Measurements from ENCODE around the gene RASSF5.
A peak's percentile ranks its signal among the peaks of the same experiment; 100 is the strongest.

RASSF5 gene

GRCh38 chr1:206507284-206508129 is at the start of gene RASSF5:
TSS of gene RASSF5 (plus strand) at chr1:206507531. CDS start at chr1:206507603, 72 bp downstream.
- Mint-ChIP-seq H3K36me3 (peaks cover 0 to 3% of the 10 kb centered on the region in 2 donors), H3K27me3 (peaks cover 22 to 47% of the 10 kb centered on the region in 2 donors), H3K4me1 (peaks cover 41 to 75% of the 10 kb centered on the region in 2 donors), H3K9me3 (no peaks in the 10 kb centered on the region), H3K4me3 (peak within 1 kb of the TSS; percentile 80 to 86), H3K27ac (peak within 1 kb of the TSS; percentile 82)
- ATAC-seq (replicated peaks) (peak; percentile 81 to 88), DNase-seq (peak; percentile 78)

GRCh38 chr1:206459703-206460102 is 47.6 kb upstream of the RASSF5 start:
- no peak for DNase-seq
- Mint-ChIP-seq H3K27ac (peak overlapping the region; percentile 15), H3K36me3 (peaks cover 40 to 58% of the 10 kb centered on the region in 2 donors), H3K27me3 (no peaks in the 10 kb centered on the region), H3K4me1 (peaks cover 15 to 19% of the 10 kb centered on the region in 2 donors), H3K4me3 (no peak overlapping the region), H3K9me3 (no peaks in the 10 kb centered on the region)
- ATAC-seq (replicated peaks): no peak

- peaks cover 13 to 22% of the 10 kb centered on the region in 2 donors for H3K4me1 Mint-ChIP-seq
- ATAC-seq (replicated peaks) (no peak), DNase-seq (no peak)
- H3K4me3 Mint-ChIP-seq: no peak overlapping the region
- peaks cover 28 to 47% of the 10 kb centered on the region in 2 donors for H3K36me3 Mint-ChIP-seq
- H3K9me3 Mint-ChIP-seq: no peaks in the 10 kb centered on the region
- H3K27ac Mint-ChIP-seq: no peak overlapping the region
- H3K27me3 Mint-ChIP-seq: no peaks in the 10 kb centered on the region
Measured at GRCh38 chr1:206460836-206461426, 46.4 kb upstream of the RASSF5 start.

GRCh38 chr1:206461602-206462455 is 45.5 kb upstream of the RASSF5 start:
- Mint-ChIP-seq H3K4me1 (peaks cover 17 to 22% of the 10 kb centered on the region in 2 donors), H3K4me3 (no peak overlapping the region), H3K27ac (no peak overlapping the region)

DNA sequence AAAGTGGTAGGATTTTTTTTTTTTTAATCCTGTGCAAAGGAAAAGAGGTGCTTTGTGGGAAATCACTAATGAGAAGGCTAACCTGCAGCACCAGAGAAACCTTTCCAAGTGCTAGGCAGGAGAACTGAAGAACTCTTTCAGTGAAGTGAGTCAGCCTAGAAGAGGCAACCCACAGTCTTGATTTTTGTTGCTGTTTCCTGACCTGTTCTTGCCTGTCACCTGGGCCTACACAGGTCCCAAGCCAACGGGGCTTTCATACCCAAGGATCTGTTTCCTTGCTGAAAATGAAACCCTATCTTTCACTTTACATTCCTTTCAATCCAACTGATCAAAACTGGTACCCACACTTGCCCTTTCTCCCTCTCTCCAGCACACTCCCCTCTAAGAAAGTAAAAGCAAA is 44.2 kb upstream of the RASSF5 start:
- no peak for DNase-seq
- Mint-ChIP-seq H3K4me3 (no peak overlapping the region), H3K9me3 (no peaks in the 10 kb centered on the region), H3K27me3 (no peaks in the 10 kb centered on the region), H3K4me1 (peaks cover 27 to 33% of the 10 kb centered on the region in 2 donors), H3K36me3 (peaks cover 20 to 35% of the 10 kb centered on the region in 2 donors), H3K27ac (peak overlapping the region; percentile 39)
- ATAC-seq (replicated peaks): no peak

More at GRCh38 chr1:206461602-206462455, 45.5 kb upstream of the RASSF5 start:
- Mint-ChIP-seq H3K9me3 (no peaks in the 10 kb centered on the region), H3K27me3 (no peaks in the 10 kb centered on the region), H3K36me3 (peaks cover 25 to 45% of the 10 kb centered on the region in 2 donors)
- ATAC-seq (replicated peaks) (peak; percentile 68 to 72), DNase-seq (peak; percentile 46)

- DNase-seq: no peak
- peaks cover 34 to 41% of the 10 kb centered on the region in 2 donors for H3K4me1 Mint-ChIP-seq
- no peaks in the 10 kb centered on the region for H3K9me3 Mint-ChIP-seq
- peaks cover 19 to 28% of the 10 kb centered on the region in 2 donors for H3K36me3 Mint-ChIP-seq
- no peaks in the 10 kb centered on the region for H3K27me3 Mint-ChIP-seq
- no peak for ATAC-seq (replicated peaks)
- H3K27ac Mint-ChIP-seq: no peak overlapping the region
- no peak overlapping the region for H3K4me3 Mint-ChIP-seq
Measured at GRCh38 chr1:206463911-206464310, 43.4 kb upstream of the RASSF5 start.

GRCh38 chr1:206464456-206464964 is 42.8 kb upstream of the RASSF5 start:
- Mint-ChIP-seq H3K27me3 (no peaks in the 10 kb centered on the region), H3K27ac (peak overlapping the region; percentile 70), H3K36me3 (peaks cover 16 to 28% of the 10 kb centered on the region in 2 donors), H3K4me1 (peaks cover 40 to 47% of the 10 kb centered on the region in 2 donors), H3K9me3 (no peaks in the 10 kb centered on the region), H3K4me3 (no peak overlapping the region)
- ATAC-seq (replicated peaks) (no peak), DNase-seq (no peak)

- Mint-ChIP-seq H3K4me1 (peaks cover 47 to 59% of the 10 kb centered on the region in 2 donors), H3K27me3 (no peaks in the 10 kb centered on the region), H3K9me3 (no peaks in the 10 kb centered on the region), H3K4me3 (peak overlapping the region; percentile 47 to 63), H3K36me3 (peaks cover 13 to 25% of the 10 kb centered on the region in 2 donors), H3K27ac (peak overlapping the region; percentile 87)
- ATAC-seq (replicated peaks) (peak; percentile 33 to 37), DNase-seq (no peak)
Measured at GRCh38 chr1:206465951-206466350, 41.4 kb upstream of the RASSF5 start.

DNA sequence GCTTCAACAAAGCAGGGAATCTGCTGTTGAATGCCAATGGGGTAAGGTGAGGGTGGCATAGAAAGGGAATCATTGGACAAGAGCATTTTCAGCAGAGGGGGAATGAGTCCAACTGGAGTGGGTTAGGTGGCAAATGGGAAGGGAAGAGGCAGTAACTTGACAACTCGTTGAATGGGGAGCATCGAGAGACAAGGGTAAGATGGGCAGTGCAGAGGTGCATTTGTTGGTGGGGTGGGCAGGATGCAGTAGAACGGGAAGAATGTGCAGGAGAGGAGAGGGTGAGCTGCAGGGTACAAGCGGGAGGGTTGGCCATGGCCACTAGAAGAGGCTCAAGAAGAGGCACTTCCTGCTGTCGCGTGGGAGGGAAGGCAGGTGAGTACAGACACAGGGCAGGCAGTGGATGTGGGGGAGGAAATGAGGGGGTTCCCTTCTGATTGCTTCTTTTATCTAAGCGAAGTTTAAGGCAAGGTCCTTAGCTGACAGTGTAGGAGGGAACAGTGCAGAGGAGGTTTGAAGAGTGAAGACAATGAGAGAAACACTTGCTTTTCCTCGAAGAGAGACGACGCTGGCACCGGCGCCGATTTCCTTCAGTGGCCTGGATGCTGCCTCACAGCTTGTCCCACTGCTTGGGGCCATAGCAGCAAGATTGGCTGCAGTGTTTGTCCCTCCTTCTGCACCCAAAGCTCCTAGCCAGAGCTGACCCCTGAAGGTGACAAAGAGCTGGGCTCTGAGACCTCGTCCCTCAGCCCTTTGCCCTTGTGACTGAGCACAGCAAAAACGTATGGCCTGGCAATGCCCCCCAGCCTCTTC is 40.3 kb upstream of the RASSF5 start:
- Mint-ChIP-seq H3K9me3 (no peaks in the 10 kb centered on the region), H3K4me1 (peaks cover 50 to 70% of the 10 kb centered on the region in 2 donors), H3K27ac (peak overlapping the region; percentile 68), H3K27me3 (no peaks in the 10 kb centered on the region), H3K36me3 (peaks cover 7 to 22% of the 10 kb centered on the region in 2 donors), H3K4me3 (peak overlapping the region in 1 of 2 donors; percentile 7)
- no peak for DNase-seq
- no peak for ATAC-seq (replicated peaks)

DNA sequence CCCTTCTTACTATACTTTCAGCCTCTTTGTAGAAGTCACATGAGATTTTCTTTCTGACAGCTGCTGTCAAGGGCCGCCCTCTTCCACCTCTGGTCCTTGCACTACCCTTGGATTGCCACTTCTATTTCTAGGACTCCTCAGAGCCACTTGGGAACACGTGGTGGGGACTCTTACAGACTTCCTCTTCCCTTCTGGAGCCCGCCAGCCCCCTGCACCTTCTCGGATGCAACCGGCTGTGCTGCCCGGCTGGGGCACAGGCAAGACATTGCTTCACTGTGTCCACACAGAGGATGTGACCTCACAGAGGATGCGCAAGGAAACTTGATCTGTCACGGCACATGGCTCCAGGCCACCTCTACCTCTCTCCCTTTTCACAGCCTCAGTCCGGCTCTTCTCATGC is 39.4 kb upstream of the RASSF5 start:
- peak overlapping the region; percentile 3 to 47 for H3K4me3 Mint-ChIP-seq

GRCh38 chr1:206468571-206468970 is 38.8 kb upstream of the RASSF5 start:
- DNase-seq (no peak), ATAC-seq (replicated peaks) (no peak)
- Mint-ChIP-seq H3K27ac (peak overlapping the region; percentile 93), H3K4me1 (peaks cover 63 to 85% of the 10 kb centered on the region in 2 donors), H3K36me3 (peaks cover 14 to 27% of the 10 kb centered on the region in 2 donors), H3K4me3 (peak overlapping the region in 1 of 2 donors; percentile 47), H3K9me3 (no peaks in the 10 kb centered on the region), H3K27me3 (no peaks in the 10 kb centered on the region)

More for the DNA sequence above, 39.4 kb upstream of the RASSF5 start:
- H3K9me3 Mint-ChIP-seq: no peaks in the 10 kb centered on the region
- peak; percentile 10 to 13 for ATAC-seq (replicated peaks)
- peaks cover 58 to 78% of the 10 kb centered on the region in 2 donors for H3K4me1 Mint-ChIP-seq
- H3K27me3 Mint-ChIP-seq: no peaks in the 10 kb centered on the region
- peak overlapping the region; percentile 93 for H3K27ac Mint-ChIP-seq
- DNase-seq: peak; percentile 38
- H3K36me3 Mint-ChIP-seq: peaks cover 12 to 24% of the 10 kb centered on the region in 2 donors

DNA sequence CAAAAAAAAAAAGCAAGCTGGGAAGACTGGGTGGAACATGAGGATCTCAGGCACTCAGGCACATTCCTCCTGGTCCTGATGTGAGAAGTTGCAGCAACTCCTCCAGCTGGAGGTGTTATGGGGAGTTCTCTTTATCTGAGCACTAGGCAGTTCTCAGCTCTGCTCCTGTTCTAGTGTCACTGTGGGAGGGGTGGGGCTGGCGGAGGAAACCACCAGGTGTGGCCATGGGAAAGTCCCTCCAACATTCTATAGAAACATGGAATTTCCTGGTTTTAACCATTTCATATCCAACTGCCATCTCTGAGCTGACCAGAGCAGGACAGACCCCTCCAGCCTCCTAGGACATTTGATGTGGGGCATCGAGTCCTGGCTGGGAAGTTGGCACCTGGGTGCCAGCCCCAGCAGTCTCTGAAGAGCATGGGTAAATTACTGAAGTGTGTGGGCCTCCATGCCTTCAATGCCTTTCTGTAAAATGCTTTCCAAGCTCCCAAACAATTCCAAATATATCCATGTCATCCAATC is 37.9 kb upstream of the RASSF5 start:
- Mint-ChIP-seq H3K27me3 (no peaks in the 10 kb centered on the region), H3K9me3 (no peaks in the 10 kb centered on the region), H3K36me3 (peaks cover 20 to 33% of the 10 kb centered on the region in 2 donors), H3K4me3 (peak overlapping the region; percentile 88 to 96), H3K4me1 (peaks cover 67 to 89% of the 10 kb centered on the region in 2 donors), H3K27ac (peak overlapping the region; percentile 83)
- DNase-seq: no peak
- peak in 1 of 2 donors; percentile 21 for ATAC-seq (replicated peaks)

Data from stimulated activated naive B cell treated with anti-CD40 and anti-IgM and Interleukin-4, amounts not matched to agents 10 μg/mL and 1 μg/mL and 100 μg/mL, for 72 hours (primary cell).